RWPE1 (cell line): ENCODE results near the gene CPNE5.
A peak's percentile ranks its signal among the peaks of the same experiment; 100 is the strongest.

Experiments
- CTCF ChIA-PET: fragments of 350-600 bp; sonication (Branson Sonifier 250); formaldehyde crosslinking; extraction: SDS; loops from one replicate; lab custom pipeline; 2021; lab: Yijun Ruan, JAX
- POLR2A ChIA-PET: fragments of 400-600 bp; formaldehyde crosslinking; extraction: SDS; loops from one replicate; lab custom pipeline; 2020; ENCODE audit warnings: antibody characterized with exemption; ENCODE audit not compliant: low non-redundant PET; lab: Yijun Ruan, JAX
- DNase-seq: peaks from one replicate; pipeline ENCODE4 v3.0.0; 2012; ENCODE audit warnings: low spot score
- H3K27ac ChIP-seq: fragments of 450-650 bp; 2 replicates; pipeline ENCODE4 v1.5.1; 2017
- CTCF ChIP-seq: fragments of 450-650 bp; conservative IDR thresholded peaks from 2 replicates; pipeline ENCODE4 v1.5.1; 2017; ENCODE audit warnings: low read depth, mild to moderate bottlenecking

The CPNE5 gene

GRCh38 chr6:36833182-36833789 is 6.0 kb downstream of the CPNE5 start:
- CTCF ChIA-PET, result interaction anchor here (0.9 to 1.0 kb wide), 2 partner anchors 16 to 18 kb away, joined by 3 read pairs; no protein-coding TSS in a partner anchor

GRCh38 chr6:36832313-36832712 is 6.9 kb downstream of the CPNE5 start:
- no peak overlapping the region for H3K27ac ChIP-seq
- no peak for DNase-seq
- POLR2A ChIA-PET, result no interaction called here
- CTCF ChIA-PET, result no interaction called here
- no peak for TF ChIP-seq CTCF

More at GRCh38 chr6:36833182-36833789, 6.0 kb downstream of the CPNE5 start:
- no peak for DNase-seq
- POLR2A ChIA-PET, result no interaction called here
- no peak for TF ChIP-seq CTCF
- no peak overlapping the region for H3K27ac ChIP-seq

- peak overlapping the region; percentile 41 for H3K27ac ChIP-seq
- TF ChIP-seq CTCF, result no peak
- POLR2A ChIA-PET, result no interaction called here
- CTCF ChIA-PET, result interaction anchor here (0.5 kb wide), 1 partner anchor 67 kb away, joined by 3 read pairs; no protein-coding TSS in a partner anchor
- DNase-seq, result no peak
Measured at GRCh38 chr6:36830577-36830976, 8.7 kb downstream of the CPNE5 start.

GRCh38 chr6:36829919-36830544 is 9.2 kb downstream of the CPNE5 start:
- CTCF ChIA-PET, result interaction anchor here (0.5 kb wide), 1 partner anchor 68 kb away, joined by 3 read pairs; no protein-coding TSS in a partner anchor
- POLR2A ChIA-PET, result no interaction called here
- H3K27ac ChIP-seq, result peak overlapping the region; percentile 41
- DNase-seq, result peak; percentile 27
- no peak for TF ChIP-seq CTCF

GRCh38 chr6:36827261-36828079 is 11.8 kb downstream of the CPNE5 start:
- H3K27ac ChIP-seq, result peak overlapping the region; percentile 57
- ChIA-PET CTCF (interaction anchor here (0.6 to 1.5 kb wide), 4 partner anchors 24 to 379 kb away, joined by 3 to 7 read pairs (median 4); no protein-coding TSS in a partner anchor), POLR2A (no interaction called here)
- no peak for TF ChIP-seq CTCF
- DNase-seq, result peak; percentile 49
